ENCODE results near the gene CABCOCO1.

CABCOCO1 gene

GRCh38 chr10:61764486-61764885, 101.8 kb downstream of the CABCOCO1 start:
- Histone ChIP-seq H3K4me3 (replicated peaks; ENCODE audit: low read depth, low read length) (no peak overlapping the region), H3K27me3 (replicated peaks; ENCODE audit: control insufficient read depth, insufficient read depth, low read length) (no peaks in the 10 kb centered on the region), H3K36me3 (ENCODE audit: control insufficient read depth, insufficient read depth, low read length) (no peaks in the 10 kb centered on the region)
- no peak for DNase-seq (ENCODE audit: extremely low read depth, insufficient read length)
- TF ChIP-seq, protein P1, sequence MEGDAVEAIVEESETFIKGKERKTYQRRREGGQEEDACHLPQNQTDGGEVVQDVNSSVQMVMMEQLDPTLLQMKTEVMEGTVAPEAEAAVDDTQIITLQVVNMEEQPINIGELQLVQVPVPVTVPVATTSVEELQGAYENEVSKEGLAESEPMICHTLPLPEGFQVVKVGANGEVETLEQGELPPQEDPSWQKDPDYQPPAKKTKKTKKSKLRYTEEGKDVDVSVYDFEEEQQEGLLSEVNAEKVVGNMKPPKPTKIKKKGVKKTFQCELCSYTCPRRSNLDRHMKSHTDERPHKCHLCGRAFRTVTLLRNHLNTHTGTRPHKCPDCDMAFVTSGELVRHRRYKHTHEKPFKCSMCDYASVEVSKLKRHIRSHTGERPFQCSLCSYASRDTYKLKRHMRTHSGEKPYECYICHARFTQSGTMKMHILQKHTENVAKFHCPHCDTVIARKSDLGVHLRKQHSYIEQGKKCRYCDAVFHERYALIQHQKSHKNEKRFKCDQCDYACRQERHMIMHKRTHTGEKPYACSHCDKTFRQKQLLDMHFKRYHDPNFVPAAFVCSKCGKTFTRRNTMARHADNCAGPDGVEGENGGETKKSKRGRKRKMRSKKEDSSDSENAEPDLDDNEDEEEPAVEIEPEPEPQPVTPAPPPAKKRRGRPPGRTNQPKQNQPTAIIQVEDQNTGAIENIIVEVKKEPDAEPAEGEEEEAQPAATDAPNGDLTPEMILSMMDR (IDR thresholded peaks at IDR 0.05; ENCODE audit: insufficient read depth, low read length, poor library complexity, severe bottlenecking) = no peak

GRCh38 chr10:61765176-61766087, 102.7 kb downstream of the CABCOCO1 start:
- Histone ChIP-seq H3K36me3 (ENCODE audit: control insufficient read depth, insufficient read depth, low read length) (no peaks in the 10 kb centered on the region), H3K27me3 (replicated peaks; ENCODE audit: control insufficient read depth, insufficient read depth, low read length) (no peaks in the 10 kb centered on the region), H3K4me3 (replicated peaks; ENCODE audit: low read depth, low read length) (no peak overlapping the region)
- DNase-seq (ENCODE audit: extremely low read depth, insufficient read length) = no peak
- TF ChIP-seq, protein P1 (IDR thresholded peaks at IDR 0.05; ENCODE audit: insufficient read depth, low read length, poor library complexity, severe bottlenecking) = no peak

DNA sequence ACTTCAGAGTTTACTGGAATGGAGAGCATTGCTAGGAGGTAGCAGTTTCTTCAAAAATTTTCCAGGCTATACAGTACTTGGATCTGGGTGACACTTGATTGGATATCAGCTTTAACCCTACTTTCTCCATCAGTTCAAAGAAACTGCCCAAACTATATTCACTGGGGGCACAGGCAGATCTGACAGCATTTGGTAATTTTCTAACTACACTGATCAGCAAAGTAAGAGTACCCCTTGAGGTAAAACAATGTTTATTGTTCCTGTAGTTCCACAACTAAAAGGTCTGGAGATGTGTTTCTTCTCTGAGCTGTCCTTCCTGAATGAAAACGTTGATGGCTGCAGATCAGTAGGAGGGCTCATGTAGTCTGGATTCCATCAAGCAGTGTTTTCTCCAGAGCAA, 104.2 kb downstream of the CABCOCO1 start:
- TF ChIP-seq, protein P1 (IDR thresholded peaks at IDR 0.05; ENCODE audit: insufficient read depth, low read length, poor library complexity, severe bottlenecking) = no peak
- no peak for DNase-seq (ENCODE audit: extremely low read depth, insufficient read length)
- H3K4me3 ChIP-seq (replicated peaks; ENCODE audit: low read depth, low read length) = no peak overlapping the region

GRCh38 chr10:61774031-61774430, 111.3 kb downstream of the CABCOCO1 start:
- TF ChIP-seq, protein P1 (IDR thresholded peaks at IDR 0.05; ENCODE audit: insufficient read depth, low read length, poor library complexity, severe bottlenecking) = no peak
- no peak overlapping the region for H3K4me3 ChIP-seq (replicated peaks; ENCODE audit: low read depth, low read length)
- no peaks in the 10 kb centered on the region for H3K27me3 ChIP-seq (replicated peaks; ENCODE audit: control insufficient read depth, insufficient read depth, low read length)
- DNase-seq (ENCODE audit: extremely low read depth, insufficient read length) = no peak
- H3K36me3 ChIP-seq (ENCODE audit: control insufficient read depth, insufficient read depth, low read length) = no peaks in the 10 kb centered on the region

More for the DNA sequence above, 104.2 kb downstream of the CABCOCO1 start:
- Histone ChIP-seq H3K36me3 (ENCODE audit: control insufficient read depth, insufficient read depth, low read length) (no peaks in the 10 kb centered on the region), H3K27me3 (replicated peaks; ENCODE audit: control insufficient read depth, insufficient read depth, low read length) (no peaks in the 10 kb centered on the region)

- DNase-seq (ENCODE audit: extremely low read depth, insufficient read length) = no peak
- H3K4me3 ChIP-seq (replicated peaks; ENCODE audit: low read depth, low read length) = no peak overlapping the region
- TF ChIP-seq, protein P1 (IDR thresholded peaks at IDR 0.05; ENCODE audit: insufficient read depth, low read length, poor library complexity, severe bottlenecking) = no peak
- no peaks in the 10 kb centered on the region for H3K27me3 ChIP-seq (replicated peaks; ENCODE audit: control insufficient read depth, insufficient read depth, low read length)
- no peaks in the 10 kb centered on the region for H3K36me3 ChIP-seq (ENCODE audit: control insufficient read depth, insufficient read depth, low read length)
Measured at GRCh38 chr10:61775111-61775510, 112.4 kb downstream of the CABCOCO1 start.

All from GM06990 (cell line).